GM19025 (cell line): Measurements from ENCODE around the gene GALM.
"Not testable (repeated sequence)": the region's sequence is repeated elsewhere in the genome, so short reads cannot be mapped to it uniquely, and the experiment has no call there.

ENCODE experiments used
- ATAC-seq: cut with Tn5 transposase; IDR thresholded peaks from one replicate; pipeline ENCODE4 v1.9.1; 2021; ENCODE audit warnings: mild to moderate bottlenecking, low read depth, moderate library complexity; ENCODE audit not compliant: unreplicated experiment

The GALM gene

DNA sequence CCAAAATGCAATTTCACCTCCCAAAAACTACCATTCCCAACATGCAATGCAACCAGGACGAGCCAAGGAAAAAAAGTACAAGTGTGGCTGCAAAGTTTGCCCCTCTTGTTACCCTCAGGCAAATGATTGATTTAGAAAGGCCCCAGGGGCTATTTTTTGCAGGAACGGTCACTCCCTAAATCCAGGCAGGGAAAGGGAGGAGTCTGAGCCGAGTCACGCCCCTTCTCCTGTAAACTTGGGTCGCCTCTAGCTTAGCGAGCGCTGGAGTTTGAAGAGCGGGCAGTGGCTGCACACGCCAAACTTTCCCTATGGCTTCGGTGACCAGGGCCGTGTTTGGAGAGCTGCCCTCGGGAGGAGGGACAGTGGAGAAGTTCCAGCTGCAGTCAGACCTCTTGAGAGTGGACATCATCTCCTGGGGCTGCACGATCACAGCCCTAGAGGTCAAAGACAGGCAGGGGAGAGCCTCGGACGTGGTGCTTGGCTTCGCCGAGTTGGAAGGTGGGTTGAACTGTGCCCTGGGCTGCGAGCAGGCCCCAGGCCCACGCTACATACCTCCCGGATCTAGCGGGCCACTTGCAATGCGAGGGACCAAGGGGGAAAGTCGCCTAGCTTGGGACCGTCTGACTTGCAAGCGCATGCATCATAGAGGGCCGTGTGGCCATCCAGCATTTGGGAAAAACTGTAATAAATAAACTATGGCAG, at the start of gene GALM:
TSS of gene GALM (plus strand) at position 261 of the 702 bp plus-strand sequence. CDS start at position 309, 48 bp downstream.
- ATAC-seq, result no peak

- ATAC-seq, result no peak
Measured at GRCh38 chr2:38617301-38617700, 48.6 kb upstream of the GALM start.

- peak; percentile 55 for ATAC-seq
Measured at GRCh38 chr2:38619458-38620164, 46.3 kb upstream of the GALM start.

GRCh38 chr2:38620282-38620977, 45.5 kb upstream of the GALM start:
- no peak for ATAC-seq

- ATAC-seq, result no peak
Measured at GRCh38 chr2:38621018-38621417, 44.9 kb upstream of the GALM start.

DNA sequence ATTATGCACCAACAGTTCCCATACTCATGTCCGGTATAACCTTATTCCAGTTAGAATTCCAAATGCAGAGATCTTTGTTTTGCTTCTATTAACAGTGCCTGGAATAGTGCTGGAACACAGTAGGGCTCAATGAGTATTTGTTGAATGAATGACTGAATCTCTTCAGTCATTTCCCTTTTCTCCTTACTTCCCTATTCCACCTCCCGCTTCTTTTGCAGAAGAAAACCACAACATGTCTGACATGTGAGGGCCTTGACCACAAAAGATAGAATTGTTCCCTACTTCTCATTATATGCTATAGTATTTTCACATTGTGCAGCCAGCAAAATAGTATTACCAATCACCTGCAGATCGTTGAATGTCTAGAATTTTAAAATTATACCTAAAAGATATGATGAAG, 43.7 kb upstream of the GALM start:
- no peak for ATAC-seq

- ATAC-seq, result no peak
Measured at GRCh38 chr2:38626326-38627035, 39.4 kb upstream of the GALM start.

GRCh38 chr2:38627391-38627790, 38.5 kb upstream of the GALM start:
- ATAC-seq, result no peak

DNA sequence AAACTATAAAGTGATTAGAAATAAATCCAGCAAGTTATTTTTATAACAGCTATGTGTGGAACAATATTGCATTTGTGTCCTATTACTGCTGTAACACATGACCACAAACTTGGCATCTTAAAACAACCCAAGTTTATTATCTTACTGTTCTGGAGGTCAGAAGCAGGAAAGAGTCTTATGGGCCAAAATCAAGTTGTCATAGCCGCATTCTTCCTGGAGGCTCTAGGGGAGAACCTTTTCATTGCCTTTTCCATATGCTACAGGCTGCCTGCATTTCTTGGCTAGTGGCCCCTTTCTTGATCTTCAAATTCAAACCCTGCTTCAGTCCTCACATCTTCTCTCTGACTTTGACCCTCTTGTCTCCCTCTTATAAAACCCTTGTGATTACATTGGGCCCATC, 36.2 kb upstream of the GALM start:
- ATAC-seq, result no peak

DNA sequence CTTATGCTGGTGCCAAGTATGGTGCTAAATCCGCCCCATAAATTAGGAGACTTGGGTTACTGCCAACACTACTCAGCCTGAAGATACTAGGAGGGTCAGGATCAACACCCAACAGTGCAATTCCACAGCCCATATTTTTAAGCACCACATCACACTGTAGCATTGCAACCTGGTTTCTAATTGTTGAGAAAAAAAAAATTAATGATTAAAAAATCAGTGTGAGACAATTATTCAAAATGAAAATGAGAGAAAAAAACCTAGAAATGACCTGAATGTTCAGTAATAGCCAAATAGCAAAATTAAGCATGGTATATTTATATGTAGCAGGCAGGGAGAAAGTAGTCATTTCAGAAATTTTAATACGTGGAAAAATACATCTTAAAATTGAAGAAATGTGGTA, 33.9 kb upstream of the GALM start:
- ATAC-seq, result no peak

DNA sequence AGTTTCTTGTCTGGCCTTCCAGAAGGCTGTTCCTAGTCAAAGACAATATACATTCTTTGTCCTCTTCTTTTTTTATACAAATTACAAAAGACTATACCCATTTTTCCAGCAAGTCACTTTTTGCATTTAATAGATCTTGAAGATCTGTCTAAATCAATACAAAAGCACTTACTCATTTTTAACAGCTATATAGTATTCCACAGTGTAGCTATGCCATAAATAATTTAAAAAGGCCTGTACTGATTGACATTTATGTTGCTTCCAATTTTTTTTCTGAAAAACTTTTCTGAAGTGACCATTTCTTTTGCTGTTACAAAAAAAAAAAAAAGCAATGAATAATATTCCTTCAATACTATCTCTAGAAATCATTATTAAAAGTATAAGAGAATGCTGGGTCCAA, 32.9 kb upstream of the GALM start:
- ATAC-seq, result no peak

DNA sequence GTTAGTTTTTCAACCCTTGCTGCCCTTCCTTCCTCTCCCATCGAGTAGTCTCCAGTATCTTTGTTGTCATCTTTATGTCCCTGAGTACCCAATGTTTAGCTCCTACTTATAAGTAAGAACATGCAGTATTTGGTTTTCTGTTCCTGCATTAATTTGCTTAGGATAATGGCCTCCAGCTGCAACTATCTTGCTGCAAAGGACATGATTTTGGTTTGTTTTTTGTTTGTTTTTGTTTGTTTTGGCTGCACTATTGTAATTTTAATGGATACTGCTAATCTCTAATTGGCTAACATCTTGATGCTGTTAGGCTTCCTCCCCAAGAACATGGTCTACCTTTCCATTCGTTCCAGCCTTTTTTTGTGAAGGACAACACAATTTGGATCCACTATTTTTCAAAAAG, 32.0 kb upstream of the GALM start:
- no peak for ATAC-seq

DNA sequence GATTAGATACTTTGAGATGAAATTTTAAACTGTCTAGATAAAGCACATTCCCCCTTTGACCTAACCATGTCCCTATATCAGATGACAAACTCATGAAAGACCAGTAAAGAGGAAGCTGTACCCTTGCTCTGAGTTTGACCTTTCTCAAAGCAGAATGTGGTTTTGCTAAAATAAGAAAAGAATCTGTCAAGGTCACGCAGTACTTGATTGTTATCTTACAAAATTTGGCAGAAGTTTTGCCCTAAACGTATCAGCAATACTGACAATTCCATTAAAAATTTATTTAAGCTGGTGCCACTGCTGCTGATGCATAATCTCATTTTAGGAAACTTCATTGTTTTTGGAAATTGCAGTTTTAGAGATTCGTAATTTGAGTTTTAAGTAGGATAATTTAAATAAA, 31.2 kb upstream of the GALM start:
- peak; percentile 79 for ATAC-seq

DNA sequence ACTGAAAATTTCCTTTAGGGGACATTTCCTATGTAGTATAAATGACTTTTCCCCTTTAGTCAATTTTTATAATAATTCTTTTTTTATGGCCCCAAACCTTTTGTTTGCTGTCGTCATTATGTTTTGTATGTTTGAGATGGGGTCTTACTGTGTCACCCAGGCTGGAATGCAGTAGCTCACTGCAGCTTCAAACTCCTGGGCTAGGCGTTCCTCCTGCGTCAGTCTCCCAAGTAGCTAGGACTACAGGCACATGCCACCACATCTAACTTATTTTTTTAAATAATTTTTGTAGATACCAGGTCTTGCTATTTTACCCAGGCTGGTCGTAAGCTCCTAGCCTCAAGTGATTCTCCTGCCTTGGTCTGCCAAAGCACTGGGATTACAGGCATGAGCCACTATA, 30.8 kb upstream of the GALM start:
- no peak for ATAC-seq

- no peak for ATAC-seq
Measured at GRCh38 chr2:38636069-38636468, 29.8 kb upstream of the GALM start.

GRCh38 chr2:38642373-38643017, 23.4 kb upstream of the GALM start:
- ATAC-seq, result not testable (repeated sequence)

DNA sequence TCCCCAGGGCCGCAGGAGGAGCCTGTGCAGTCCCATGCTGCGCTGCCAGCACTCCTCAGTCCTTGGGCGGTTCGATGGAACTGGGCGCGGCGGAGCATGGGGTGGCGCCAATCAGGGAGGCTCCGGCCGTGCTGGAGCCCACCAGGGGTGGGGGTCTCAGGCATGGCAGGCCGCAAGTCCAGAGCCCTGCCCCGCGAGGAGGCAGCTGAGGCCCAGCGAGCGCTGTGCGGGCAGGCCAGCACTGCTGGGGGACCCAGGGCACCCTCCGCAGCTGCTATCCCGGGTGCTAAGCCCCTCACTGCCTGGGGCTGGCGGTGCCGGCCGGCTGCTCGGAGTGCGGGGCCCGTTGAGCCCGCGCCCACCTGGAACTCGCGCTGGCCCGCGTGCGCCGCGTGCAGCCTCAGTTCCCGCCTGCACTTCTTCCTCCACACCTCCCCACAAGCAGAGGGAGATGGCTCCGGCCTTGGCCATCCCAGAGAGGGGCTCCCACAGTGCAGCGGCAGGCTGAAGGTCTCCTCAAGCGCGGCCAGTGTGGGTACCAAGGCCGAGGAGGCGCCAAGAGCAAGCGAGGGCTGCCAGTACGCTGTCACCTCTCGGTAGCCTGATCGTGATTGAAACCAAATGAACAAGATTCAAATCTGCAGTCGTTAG, 22.8 kb upstream of the GALM start:
- ATAC-seq, result no peak

- ATAC-seq, result not testable (repeated sequence)
Measured at GRCh38 chr2:38643683-38644511, 22.0 kb upstream of the GALM start.

DNA sequence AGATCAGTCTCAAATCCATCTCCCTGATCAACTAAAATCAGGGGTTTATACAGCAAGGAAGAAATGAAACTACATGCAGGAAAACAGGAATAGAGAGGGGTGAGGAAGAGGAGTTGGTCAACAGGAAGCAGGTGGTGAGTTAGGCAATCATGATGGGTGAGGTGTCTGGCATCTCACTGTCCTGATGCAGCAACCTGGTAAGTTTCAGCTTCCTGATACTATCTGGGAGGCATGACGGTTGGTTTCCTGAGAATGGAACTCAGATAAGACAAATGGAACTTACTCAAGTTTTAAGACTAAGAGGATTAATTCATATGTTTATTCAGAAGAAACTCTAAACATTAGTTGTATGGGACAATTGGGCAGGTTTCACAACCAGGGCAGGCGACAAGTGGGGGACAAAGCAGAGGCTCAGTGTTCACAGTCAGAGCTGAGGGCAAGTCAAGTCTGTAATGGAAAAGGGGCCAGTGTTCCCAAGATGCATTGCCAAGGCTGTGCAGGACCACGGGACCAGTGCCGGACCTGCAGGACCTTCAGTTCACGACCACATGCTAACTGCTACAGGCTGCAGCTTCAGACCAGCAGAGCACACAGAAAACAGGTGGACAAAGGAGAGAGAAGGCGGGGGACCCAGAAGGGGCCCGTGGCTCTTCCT, 17.7 kb upstream of the GALM start:
- ATAC-seq, result no peak
